Panc1 (cell line): ENCODE results near the gene PLA2G15.

Experiments
- POLR2AphosphoS5 ChIP-seq: IDR thresholded peaks from 2 replicates; pipeline ENCODE4 v1.6.1; 2012; ENCODE audit warnings: mild to moderate bottlenecking, low read depth, low read length, moderate library complexity
- SIN3A ChIP-seq: IDR thresholded peaks from 2 replicates; pipeline ENCODE4 v1.6.1; 2012; ENCODE audit warnings: low read depth, mild to moderate bottlenecking, low read length, moderate library complexity, borderline replicate concordance; ENCODE audit not compliant: insufficient read depth
- TCF7L2 ChIP-seq: IDR thresholded peaks from 2 replicates; pipeline ENCODE4 v1.6.1; 2011; ENCODE audit warnings: mild to moderate bottlenecking, low read depth, low read length, inconsistent platforms
- TF ChIP-seq, protein P1 (sequence below): fragments of 450-650 bp; IDR thresholded peaks from 2 replicates; pipeline ENCODE4 v1.5.1; 2017; ENCODE audit warnings: mild to moderate bottlenecking
- TF ChIP-seq, protein P2 (sequence below), 2 experiments: IDR thresholded peaks; 2 replicates each; pipeline ENCODE4 v1.6.1; 2011 to 2012; ENCODE audit warnings: low read depth in 2 of 2, control low read depth in 1 of 2, low read length in 1 of 2, mild to moderate bottlenecking in 1 of 2, moderate library complexity in 1 of 2; ENCODE audit not compliant: insufficient read depth in 1 of 2

DNA sequence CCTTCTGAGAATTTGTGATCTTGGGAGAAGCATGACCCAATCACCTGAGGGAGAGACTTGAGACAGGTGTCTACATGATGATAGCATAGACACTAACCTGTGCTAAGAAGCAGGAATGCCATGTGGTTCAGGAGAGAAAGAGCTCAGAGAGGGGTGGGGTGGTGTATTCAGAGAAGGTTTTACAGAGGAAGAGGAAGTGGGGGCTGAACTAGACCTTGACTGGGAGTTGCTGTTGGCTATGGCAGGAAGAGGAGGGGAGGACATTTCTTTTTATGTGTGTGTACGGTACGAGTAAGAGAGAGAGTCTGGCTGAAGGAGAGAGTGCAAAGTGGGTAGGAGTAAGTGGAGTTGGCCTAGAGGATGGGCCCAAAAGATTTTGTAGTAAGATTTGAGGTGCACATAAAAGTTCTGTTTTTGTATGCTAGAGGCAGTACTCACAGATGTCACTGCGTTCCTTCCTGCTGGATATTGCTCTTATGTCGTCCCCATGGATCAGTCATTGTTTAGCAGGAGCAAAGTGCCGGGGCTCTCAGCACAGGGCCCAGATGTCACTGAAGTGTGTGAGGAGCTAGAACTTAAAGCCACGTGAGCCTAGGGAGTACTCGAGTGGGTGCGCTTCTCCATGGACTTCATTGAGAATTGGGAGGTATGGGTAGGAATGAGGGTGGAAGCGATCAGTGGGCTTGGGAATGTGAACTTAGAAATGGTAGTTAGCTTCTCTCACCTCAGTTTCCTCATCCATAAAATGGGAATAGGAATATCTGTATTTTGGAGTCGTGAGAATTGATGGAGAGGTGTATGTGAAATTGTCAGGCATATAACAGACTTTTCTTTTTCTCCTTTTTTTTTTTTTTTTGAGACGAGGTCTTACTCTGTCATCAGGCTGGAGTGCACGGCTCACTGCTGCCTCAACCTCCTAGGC, 41.2 kb downstream of the PLA2G15 start:
- TF ChIP-seq, protein P1, sequence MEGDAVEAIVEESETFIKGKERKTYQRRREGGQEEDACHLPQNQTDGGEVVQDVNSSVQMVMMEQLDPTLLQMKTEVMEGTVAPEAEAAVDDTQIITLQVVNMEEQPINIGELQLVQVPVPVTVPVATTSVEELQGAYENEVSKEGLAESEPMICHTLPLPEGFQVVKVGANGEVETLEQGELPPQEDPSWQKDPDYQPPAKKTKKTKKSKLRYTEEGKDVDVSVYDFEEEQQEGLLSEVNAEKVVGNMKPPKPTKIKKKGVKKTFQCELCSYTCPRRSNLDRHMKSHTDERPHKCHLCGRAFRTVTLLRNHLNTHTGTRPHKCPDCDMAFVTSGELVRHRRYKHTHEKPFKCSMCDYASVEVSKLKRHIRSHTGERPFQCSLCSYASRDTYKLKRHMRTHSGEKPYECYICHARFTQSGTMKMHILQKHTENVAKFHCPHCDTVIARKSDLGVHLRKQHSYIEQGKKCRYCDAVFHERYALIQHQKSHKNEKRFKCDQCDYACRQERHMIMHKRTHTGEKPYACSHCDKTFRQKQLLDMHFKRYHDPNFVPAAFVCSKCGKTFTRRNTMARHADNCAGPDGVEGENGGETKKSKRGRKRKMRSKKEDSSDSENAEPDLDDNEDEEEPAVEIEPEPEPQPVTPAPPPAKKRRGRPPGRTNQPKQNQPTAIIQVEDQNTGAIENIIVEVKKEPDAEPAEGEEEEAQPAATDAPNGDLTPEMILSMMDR, result no peak
- no peak for TF ChIP-seq POLR2AphosphoS5
- TF ChIP-seq, protein P2, sequence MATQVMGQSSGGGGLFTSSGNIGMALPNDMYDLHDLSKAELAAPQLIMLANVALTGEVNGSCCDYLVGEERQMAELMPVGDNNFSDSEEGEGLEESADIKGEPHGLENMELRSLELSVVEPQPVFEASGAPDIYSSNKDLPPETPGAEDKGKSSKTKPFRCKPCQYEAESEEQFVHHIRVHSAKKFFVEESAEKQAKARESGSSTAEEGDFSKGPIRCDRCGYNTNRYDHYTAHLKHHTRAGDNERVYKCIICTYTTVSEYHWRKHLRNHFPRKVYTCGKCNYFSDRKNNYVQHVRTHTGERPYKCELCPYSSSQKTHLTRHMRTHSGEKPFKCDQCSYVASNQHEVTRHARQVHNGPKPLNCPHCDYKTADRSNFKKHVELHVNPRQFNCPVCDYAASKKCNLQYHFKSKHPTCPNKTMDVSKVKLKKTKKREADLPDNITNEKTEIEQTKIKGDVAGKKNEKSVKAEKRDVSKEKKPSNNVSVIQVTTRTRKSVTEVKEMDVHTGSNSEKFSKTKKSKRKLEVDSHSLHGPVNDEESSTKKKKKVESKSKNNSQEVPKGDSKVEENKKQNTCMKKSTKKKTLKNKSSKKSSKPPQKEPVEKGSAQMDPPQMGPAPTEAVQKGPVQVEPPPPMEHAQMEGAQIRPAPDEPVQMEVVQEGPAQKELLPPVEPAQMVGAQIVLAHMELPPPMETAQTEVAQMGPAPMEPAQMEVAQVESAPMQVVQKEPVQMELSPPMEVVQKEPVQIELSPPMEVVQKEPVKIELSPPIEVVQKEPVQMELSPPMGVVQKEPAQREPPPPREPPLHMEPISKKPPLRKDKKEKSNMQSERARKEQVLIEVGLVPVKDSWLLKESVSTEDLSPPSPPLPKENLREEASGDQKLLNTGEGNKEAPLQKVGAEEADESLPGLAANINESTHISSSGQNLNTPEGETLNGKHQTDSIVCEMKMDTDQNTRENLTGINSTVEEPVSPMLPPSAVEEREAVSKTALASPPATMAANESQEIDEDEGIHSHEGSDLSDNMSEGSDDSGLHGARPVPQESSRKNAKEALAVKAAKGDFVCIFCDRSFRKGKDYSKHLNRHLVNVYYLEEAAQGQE (IDR thresholded peaks at IDR 0.05; ENCODE audit: insufficient read depth in 1 of 2, low read depth in 2 of 2, low read length in 1 of 2), result no peak
- TF ChIP-seq SIN3A, result no peak
- TF ChIP-seq TCF7L2, result no peak
